Germinal center (tissue), 1 donor: Measurements from ENCODE around the gene RAE1.
"Not testable (repeated sequence)": the region's sequence is repeated elsewhere in the genome, so short reads cannot be mapped to it uniquely, and the experiment has no call there.

ENCODE experiments used
- DNase-seq: peaks from one replicate; pipeline ENCODE4 v3.0.0; 2012; ENCODE audit warnings: mixed read lengths, low spot score

RAE1 gene

GRCh38 chr20:57415771-57416170, 64.7 kb downstream of the RAE1 start:
- DNase-seq, result no peak

GRCh38 chr20:57416296-57417022, 65.4 kb downstream of the RAE1 start:
- no peak for DNase-seq

- no peak for DNase-seq
These were observed 66.1 kb downstream of the RAE1 start for GRCh38 chr20:57417051-57417689.

GRCh38 chr20:57417830-57418780, 67.0 kb downstream of the RAE1 start:
- DNase-seq, result no peak

GRCh38 chr20:57419479-57419878, 68.4 kb downstream of the RAE1 start:
- DNase-seq, result not testable (repeated sequence)

- no peak for DNase-seq
These were observed 69.7 kb downstream of the RAE1 start for GRCh38 chr20:57420571-57421252.

GRCh38 chr20:57421253-57422220, 70.5 kb downstream of the RAE1 start:
- no peak for DNase-seq

- no peak for DNase-seq
These were observed 71.2 kb downstream of the RAE1 start for GRCh38 chr20:57422254-57422653.

GRCh38 chr20:57425150-57426013, 74.3 kb downstream of the RAE1 start:
- DNase-seq, result peak; percentile 35

- DNase-seq, result no peak
These were observed 75.2 kb downstream of the RAE1 start for GRCh38 chr20:57426271-57426689.

- DNase-seq, result no peak
These were observed 75.8 kb downstream of the RAE1 start for GRCh38 chr20:57426831-57427230.

- peak; percentile 46 for DNase-seq
These were observed 77.5 kb downstream of the RAE1 start for GRCh38 chr20:57428324-57429158.
